Fibroblast of the aortic adventitia (primary cell): ENCODE measurements around the gene AKAP7. TPM values are rescaled to one million over a fixed set of nuclear protein-coding genes. Genes with fewer than 3 reads are reported as not detected.
A peak's percentile ranks its signal among the peaks of the same experiment; 100 is the strongest.

Source experiments
- DNase-seq: peaks from one replicate; pipeline ENCODE4 v3.0.0-alpha.2; 2010; ENCODE audit warnings: low read depth
- H3K4me3 ChIP-seq: 2 replicates; pipeline ENCODE4 v1.5.1; 2011; ENCODE audit warnings: low read depth, mild to moderate bottlenecking, control low read depth, low read length, moderate library complexity
- total RNA-seq: library from RNA; depleted of rRNA; stranded (reverse); fragments of >200 nt; gene quantifications from 2 replicates; pipeline ENCODE4 v1.2.3, GENCODE V29; 2012; ENCODE audit warnings: low replicate concordance
- TF ChIP-seq, protein P1 (sequence below): IDR thresholded peaks from 2 replicates; pipeline ENCODE4 v1.5.1; 2011; ENCODE audit warnings: mild to moderate bottlenecking, low read length, control low read depth, inconsistent platforms; ENCODE audit not compliant: insufficient read depth

AKAP7 gene
- total RNA-seq, 1 donor, result 5.4 TPM

DNA sequence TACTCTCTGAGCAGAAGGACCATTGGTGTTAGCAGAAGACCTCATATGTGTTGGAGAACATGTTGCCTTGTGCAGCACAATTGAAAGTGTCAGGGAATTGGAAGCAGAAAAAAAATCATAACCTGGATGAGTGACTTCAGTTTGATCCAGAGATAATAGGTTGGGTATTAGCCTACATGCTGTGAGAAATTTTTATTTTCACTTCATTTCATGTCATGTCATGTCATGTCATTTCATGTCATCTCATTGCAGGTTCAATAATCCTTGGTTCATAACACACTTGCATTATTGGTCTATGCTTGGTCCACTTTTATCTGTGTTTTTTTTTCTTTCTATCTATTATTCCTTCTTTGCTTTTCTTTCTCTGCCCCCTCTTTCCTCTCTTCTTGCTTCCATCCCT is 34.3 kb downstream of the AKAP7 start:
- no peak overlapping the region for H3K4me3 ChIP-seq
- no peak for DNase-seq
- TF ChIP-seq, protein P1, sequence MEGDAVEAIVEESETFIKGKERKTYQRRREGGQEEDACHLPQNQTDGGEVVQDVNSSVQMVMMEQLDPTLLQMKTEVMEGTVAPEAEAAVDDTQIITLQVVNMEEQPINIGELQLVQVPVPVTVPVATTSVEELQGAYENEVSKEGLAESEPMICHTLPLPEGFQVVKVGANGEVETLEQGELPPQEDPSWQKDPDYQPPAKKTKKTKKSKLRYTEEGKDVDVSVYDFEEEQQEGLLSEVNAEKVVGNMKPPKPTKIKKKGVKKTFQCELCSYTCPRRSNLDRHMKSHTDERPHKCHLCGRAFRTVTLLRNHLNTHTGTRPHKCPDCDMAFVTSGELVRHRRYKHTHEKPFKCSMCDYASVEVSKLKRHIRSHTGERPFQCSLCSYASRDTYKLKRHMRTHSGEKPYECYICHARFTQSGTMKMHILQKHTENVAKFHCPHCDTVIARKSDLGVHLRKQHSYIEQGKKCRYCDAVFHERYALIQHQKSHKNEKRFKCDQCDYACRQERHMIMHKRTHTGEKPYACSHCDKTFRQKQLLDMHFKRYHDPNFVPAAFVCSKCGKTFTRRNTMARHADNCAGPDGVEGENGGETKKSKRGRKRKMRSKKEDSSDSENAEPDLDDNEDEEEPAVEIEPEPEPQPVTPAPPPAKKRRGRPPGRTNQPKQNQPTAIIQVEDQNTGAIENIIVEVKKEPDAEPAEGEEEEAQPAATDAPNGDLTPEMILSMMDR, result no peak

DNA sequence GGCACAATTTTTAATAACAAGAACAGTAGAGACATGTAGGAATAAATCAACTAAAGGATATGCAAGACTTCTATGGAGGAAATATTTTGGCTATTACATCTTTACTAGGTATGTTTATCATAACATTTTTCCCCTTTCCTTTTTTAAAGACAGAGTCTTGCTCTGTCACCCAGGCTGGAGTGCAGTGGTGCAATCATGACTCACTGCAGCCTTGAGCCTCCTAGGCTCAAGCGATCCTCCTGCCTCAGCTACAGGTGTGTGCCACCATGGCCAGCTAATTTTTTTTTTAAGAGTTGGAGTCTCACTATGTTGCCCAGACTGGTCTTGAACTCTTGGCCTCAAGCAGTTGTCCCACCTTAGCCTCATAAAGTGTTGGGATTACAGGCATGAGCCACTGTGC is 37.0 kb downstream of the AKAP7 start:
- DNase-seq, result peak; percentile 37
- TF ChIP-seq, protein P1, result no peak
- H3K4me3 ChIP-seq, result no peak overlapping the region

GRCh38 chr6:131173680-131174079 is 38.4 kb downstream of the AKAP7 start:
- DNase-seq, result peak; percentile 87
- TF ChIP-seq, protein P1, result no peak
- no peak overlapping the region for H3K4me3 ChIP-seq

DNA sequence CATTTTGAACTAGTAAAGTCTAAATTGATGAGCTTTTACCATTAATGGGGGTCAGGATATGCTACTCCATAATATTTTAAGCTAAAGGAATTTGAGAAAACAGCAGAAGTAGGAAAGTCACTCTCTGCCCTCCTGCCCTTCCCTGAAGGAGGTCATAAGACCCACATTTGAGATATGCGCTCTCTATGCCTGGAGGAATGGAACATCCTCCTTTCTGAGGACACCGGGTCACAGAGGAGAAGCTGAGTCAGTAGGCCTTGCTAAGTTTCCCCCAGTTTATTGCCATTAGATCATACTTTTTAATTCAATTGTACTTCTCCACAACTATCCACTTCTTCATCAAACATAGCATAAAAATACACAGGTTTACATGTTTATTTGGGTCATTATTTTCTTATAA is 40.3 kb downstream of the AKAP7 start:
- no peak overlapping the region for H3K4me3 ChIP-seq
- TF ChIP-seq, protein P1, result no peak
- no peak for DNase-seq

- H3K4me3 ChIP-seq, result no peak overlapping the region
- DNase-seq, result no peak
- TF ChIP-seq, protein P1, result no peak
These were observed 42.7 kb downstream of the AKAP7 start for GRCh38 chr6:131177996-131178395.

DNA sequence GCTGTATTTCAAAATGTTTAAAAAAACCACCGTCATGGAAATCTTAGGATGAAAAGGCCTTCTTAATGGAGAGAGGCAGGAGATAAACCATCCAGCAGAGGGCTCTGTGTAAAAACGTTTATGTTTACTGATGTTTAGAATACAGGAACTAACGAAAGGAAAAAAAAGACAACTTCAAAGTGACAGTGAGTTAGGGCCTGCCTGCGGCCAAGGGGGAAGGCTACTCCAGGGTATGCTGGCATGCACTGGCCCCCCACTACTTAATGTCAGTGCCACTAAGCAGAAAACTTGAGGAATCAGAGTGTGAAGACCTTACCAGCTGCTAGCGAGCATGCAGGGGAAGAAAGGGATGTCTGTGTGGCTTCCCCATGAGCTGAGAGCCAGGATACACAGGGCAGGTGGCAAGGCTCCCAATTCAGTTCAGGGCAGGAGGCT is 47.7 kb downstream of the AKAP7 start:
- no peak overlapping the region for H3K4me3 ChIP-seq
- TF ChIP-seq, protein P1, result peak; percentile 63
- peak; percentile 59 for DNase-seq

GRCh38 chr6:131183427-131184095 is 48.3 kb downstream of the AKAP7 start:
- TF ChIP-seq, protein P1, result no peak
- H3K4me3 ChIP-seq, result no peak overlapping the region
- DNase-seq, result no peak
